AG20443 (cell line): ENCODE results near the gene VN1R5.
"Not testable (repeated sequence)": the region's sequence is repeated elsewhere in the genome, so short reads cannot be mapped to it uniquely, and the experiment has no call there.

ENCODE experiments used
- DNase-seq: peaks from one replicate; pipeline ENCODE4 v3.0.0; 2012; ENCODE audit warnings: low spot score, mixed read lengths

Gene VN1R5

DNA sequence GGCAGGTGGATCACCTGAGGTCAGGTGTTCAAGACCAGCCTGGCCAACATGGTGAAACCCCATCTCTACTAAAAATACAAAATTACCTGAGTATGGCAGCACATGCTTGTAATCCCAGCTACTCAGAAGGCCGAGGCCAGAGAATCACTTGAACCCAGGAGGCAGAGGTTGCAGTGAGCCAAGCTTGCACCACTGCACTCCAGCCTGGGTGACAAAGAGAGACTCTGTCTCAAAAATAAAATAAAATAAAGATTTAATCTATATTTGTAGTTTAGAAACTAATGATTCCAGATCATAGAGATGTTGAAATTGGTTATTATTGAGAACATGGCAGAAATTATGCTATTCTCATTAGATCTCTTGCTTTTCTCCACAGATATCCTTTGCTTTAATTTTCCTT, at the start of gene VN1R5:
VN1R5 (plus strand) TSS at position 301 of the 400 bp plus-strand sequence.
- DNase-seq: not testable (repeated sequence)

DNA sequence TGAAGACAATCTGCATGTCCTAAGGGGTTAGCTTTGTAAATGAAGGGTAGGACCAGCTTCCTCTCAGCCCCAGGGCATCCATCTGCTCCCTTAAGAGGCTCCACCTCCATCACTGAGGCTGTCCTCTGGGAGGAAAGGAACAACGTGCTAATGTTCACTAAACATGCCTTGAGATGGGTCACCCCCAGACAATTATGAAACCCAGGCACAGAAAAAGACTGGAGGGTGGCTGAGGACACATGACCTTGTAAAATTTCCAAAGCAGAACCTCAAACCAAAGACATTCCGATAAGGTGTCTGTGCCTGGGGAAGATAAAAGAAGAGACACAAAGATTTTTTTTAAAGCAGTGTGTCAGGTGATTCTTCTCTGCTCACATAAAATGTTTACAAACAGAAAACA, 46.5 kb upstream of the VN1R5 start:
- DNase-seq: peak; percentile 7

DNA sequence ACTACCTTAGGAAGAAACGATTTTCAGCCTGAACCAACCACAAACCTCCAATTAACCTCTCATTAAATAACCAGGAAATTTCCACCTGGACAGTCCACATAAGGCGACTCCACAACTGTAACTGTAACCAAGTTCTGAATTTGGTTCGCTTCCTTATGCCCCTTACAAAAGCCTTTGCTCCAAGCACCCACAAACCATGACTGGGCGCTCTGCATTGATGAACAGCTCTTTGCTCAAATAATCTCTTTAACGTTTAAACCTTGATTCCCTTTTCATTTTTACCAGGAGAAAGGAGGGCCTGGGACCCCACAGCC, 45.9 kb upstream of the VN1R5 start:
- DNase-seq: no peak

DNA sequence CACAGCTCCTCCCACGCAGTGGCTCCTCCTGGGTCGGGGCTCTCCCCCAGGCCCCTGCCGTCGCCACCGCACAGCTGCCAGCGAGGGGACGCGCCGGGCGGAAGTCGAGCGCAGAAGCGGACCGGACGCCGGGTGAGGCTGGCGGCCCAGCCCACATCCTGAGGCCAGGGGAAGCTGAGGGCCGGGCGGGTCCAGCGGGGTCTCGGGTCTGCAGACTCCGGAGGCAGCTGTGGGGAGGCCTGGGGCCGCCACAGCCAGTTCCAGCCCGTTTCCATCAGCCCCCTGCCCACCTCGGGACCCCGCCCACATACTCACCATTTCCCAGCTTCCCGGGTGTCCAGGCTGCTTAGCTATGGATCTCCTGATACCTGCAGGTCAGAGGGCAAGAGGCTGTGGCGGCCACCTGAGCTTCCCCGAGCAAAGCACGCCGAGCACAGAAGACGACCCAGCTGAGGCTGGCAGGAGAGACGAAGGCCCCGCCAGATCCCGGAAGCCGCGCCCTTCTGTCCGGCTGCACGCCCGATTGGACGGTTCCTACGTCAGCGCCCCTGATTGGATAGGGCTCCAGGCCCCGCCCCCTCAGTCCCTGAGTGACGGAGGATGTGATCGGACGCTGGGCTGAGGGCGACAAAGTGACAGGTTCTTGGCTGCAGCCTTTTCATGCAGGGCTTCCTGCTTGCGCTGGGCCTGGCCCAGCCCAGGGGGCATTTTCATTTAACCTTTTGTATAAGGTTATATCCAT, 45.3 kb upstream of the VN1R5 start:
- peak; percentile 97 for DNase-seq

DNA sequence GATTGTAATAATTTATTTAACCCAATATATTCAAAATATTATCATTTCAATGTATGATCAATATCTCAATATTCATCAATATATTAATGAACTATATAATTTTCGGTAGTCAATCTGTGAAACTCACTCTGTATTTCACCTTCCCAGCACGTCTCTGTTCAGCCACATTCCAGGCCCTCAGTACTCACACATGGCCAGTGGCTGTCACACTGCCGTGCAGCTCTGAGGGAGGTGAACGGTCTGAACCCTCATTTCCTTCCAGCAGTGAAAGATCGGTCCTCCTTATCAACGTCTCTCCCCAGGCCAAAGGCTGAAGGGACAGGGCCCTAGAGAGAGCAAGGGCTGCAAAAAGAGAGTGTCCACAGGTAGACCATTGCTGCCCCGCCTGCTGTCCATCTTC, 44.5 kb upstream of the VN1R5 start:
- DNase-seq: no peak

DNA sequence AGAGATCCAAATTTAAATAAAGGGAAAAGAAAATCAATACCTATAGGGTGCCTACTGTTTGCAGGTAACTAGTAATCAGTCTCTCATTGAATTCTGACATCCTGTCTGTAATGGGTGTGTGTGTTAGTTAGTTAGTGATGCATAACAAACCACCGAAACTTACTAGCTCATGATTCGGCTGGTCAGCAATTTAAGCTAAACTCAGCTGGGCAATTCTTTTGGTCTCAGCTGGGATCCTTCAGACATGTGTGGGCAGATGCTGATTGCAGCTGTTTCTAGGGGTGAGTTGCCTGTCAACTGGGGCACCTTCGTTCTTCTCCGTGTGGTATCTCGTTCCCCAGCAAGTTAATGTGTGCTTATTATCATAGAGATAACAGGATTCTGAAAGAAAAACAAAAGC, 43.9 kb upstream of the VN1R5 start:
- no peak for DNase-seq

DNA sequence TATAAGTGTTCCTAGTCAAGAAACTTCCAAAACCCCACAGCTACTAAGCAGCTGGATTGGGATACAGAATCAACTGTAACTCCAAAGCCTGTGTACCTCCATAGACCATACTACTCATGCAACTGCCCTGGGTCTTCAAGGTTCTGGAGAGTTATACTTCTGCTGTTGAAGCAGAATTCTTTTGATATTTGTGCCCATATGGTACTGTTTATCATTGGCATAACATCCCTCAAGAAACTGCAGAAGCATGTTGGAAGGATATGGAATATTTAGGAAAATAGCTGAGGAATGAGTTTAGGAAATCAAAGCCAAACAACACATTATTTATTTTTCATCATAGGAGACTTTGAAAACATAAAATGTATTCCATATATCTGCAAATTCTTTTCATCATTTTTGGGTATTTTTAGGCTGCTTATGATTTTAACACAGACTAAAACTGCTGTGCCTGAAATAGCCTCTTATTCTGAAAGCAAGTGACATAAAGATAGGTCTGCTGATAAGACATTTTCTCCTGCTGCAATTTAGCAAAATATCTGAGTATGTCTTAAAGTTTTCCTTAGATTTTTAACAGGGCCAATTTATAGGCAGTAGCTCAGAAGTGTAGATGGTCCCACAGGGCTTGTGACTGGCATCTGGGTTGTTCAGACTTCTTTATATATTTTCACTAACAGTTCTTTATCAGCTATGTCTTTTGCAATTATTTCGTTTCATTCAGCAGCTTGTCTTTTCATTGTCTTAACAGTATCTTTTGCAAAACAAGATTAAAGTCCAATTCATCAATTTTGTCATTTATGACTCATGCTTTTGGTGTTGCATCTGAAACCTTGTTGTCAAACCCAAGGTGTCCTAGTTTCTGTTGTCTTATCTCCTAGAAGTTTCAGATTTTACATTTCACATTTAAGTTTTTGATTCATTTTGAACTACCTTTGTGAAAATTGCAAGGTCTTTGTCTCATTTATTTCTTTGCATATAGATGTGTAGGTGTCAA, 43.0 kb upstream of the VN1R5 start:
- DNase-seq: no peak

DNA sequence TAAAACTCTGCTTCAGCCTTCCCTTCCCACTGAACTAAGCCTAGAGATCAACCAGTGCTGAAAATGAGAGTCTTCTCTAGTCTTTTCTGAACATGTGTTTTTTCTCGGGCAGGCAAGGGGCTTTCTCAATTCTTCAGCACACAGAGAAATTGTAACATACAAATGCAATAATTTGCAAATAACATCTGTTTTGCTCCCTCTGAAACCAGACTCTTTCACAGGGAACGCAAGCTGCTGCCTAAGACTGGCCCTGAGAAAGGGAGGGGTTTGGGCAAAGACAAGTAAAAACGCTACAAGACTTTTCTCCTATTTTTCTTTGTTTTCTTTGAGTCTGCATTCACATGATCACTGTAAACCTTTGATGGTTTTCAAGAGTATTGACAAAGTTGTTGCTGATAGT, 39.6 kb upstream of the VN1R5 start:
- no peak for DNase-seq

DNA sequence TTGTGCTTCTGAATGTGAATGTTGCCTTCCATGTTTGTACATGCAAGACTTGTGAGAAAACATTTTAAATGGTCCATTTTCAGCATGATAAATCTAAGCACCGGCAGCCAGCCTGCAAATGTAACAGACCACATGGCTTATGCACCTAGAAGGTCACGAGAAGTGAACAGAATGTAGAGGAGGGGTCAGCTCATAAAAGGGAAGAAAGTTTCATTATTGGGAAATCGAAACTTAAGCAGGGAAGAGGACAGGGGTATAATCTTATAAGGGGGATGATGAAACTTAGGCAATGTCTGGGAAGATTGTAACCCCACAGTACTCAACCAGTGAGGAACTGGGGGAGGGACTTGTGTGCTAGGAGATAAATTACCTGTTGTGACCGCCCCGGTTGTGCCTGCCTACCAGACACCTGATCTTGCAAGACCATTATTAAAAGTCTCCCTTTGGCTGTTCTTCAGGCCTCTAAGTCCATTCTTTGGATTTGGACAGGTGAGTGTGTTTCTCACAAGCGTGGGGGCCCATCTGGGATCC, 37.7 kb upstream of the VN1R5 start:
- DNase-seq: no peak

DNA sequence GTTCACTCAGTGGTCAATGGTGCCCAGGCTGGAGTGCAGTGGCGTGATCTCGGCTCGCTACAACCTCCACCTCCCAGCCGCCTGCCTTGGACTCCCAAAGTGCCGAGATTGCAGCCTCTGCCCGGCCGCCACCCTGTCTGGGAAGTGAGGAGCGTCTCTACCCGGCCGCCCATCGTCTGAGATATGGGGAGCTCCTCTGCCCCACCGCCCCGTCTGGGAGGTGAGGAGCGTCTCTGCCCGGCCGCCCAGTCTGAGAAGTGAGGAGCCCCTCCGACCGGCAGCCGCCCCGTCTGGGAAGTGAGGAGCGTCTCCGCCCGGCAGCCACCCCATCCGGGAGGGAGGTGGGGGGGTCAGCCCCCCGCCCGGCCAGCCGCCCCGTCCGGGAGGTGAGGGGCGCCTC, 35.6 kb upstream of the VN1R5 start:
- DNase-seq: not testable (repeated sequence)

DNA sequence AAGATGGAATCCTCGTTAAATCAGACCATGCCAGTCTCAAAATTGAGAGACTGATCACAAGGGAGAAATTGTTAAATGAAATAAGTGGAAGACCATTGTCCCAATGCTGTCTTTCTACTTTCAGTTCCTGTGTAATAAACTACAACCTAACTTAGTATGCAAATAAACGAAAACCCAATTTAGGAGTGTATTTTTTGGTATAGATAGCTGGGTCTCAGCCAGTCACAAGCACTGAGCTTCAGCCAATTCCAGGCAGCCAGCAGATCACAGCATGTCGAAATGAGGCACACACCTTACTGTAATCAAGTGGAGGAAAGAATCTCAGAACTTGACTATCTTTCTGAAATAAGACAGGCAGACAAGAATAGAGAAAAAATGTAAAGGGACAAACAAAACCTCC, 33.0 kb upstream of the VN1R5 start:
- DNase-seq: no peak

DNA sequence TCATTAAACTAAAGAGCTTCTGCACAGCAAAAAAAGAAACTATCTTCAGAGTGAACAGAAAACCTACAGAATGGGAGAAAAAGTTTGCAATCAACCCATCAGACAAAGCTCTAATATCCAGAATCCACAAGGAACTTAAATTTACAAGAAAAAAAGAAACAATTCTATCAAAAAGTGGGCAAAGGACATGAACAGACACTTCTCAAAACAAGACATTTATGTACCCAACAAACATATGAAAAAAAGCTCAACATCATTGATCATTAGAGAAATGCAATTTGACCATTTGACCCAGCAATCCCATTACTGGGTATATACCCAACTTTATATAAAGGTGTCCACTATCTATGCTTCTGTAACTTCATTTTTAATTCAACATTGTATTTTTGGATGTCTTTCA, 31.1 kb upstream of the VN1R5 start:
- DNase-seq: no peak

DNA sequence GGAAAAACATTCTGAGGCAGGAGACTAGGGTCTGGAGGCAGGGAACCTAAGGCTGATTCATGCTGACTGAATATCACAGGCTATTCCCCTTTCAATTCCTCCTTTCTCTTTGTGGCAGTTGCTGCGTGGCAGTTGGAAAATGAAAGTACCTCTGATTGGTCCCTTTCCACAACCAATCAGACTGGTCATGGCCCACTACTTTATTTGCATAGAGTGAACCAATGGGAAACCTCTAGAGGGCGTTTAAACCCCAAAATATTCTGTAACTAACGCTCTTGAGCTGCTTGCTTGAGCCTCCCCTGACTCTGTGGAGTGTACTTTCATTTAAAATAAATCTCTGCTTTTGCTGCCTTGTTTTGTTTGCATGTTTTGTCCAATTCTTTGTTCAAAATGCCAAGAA, 27.7 kb upstream of the VN1R5 start:
- no peak for DNase-seq

DNA sequence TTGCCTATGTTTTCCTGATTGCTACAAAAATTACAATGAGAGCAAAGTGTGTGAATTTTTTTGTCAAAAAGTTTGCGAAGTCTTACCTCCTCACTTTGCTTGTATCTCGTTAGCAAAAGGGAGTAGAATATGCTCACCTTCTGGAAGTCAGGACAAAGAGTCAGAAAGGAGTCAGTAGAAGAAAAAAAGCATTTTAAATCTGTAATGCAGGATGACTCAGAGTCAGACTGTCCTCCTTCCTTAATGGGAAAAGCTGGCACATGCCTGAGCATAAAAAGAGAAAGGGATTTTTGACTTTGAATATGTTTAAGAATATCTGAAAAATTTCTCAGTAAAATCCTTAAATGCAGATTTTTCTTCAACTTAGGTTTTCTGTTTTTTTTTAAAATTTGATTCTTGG, 14.2 kb upstream of the VN1R5 start:
- DNase-seq: no peak

DNA sequence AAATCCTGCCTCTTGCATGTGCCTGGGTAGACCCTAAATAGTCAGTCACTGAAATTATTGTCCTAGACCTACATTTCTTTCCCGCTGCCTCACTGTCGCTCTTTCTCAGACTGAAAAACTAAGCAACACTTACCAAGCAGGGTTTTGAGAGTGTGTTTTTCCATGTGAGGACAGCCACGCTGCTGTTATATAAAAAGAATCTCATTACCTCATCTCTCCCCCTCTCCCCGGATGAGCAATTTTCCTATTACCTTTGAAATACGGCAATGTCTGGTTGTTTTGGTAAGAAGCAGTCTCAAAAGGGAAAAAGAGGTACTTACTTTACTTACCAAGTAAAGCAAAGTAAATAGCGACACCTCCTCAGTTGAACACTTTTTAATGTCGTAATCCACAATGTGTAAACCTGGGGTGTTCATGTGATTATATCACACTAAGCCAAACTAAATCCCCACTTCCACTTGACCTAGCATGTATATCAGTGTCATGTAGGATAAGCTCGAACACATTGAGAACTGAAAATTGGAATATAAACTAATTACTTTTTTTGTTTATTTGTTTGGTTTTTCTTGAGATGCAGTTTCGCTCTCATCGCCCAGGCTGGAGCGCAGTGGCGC, 12.2 kb upstream of the VN1R5 start:
- no peak for DNase-seq

DNA sequence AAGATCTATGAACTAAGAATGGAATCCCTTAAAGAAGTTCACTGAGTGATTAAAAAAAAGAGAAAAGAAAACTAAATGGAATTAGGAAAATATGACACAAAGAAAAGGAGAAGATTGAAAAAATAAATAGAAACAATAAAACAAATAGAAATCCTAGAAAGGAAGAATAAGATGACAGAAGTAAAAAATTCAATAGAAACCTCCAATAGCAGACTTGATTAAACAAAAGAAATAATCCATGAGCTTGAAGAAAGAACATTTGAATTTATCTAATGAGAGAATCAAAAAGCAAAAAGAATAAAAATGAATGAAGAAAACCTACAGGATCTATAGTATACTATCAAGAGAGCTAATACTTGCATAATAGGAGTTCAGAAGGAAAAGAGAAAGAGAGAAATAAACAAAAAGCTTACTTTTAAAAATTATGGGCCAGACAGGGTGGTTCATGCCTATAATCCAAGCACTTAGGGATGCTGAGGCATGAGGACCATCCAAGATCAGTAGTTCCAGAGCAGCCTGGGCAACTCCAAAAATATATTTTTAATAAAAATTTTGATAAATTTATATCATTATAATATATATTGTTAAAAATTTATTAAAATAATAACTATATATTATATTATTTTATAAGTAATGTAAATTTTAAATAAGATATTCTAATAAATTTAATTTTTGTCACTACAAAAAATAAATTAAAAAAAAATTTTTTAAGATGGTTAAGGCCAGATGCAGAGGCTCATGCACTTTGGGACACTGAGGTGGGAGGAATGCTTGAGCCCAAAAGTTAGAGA, 9.4 kb upstream of the VN1R5 start:
- DNase-seq: no peak

DNA sequence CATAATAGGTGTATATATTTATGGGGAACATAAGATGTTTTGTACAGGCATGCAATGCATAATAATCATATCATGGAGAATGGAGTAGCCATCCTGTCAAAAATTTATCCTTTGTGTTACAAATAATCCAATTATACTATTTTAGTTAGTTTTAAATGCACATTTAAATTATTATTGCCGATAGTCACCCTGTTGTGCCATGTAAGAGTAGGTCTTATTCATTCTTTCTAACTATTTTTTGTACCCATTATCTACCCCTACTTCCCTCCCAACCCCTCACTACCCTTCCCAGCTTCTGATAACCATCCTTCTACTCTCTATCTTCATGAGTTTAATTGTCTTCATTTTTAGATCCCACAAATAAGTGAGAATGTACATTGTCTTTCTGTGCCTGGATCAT, 8.3 kb upstream of the VN1R5 start:
- no peak for DNase-seq

DNA sequence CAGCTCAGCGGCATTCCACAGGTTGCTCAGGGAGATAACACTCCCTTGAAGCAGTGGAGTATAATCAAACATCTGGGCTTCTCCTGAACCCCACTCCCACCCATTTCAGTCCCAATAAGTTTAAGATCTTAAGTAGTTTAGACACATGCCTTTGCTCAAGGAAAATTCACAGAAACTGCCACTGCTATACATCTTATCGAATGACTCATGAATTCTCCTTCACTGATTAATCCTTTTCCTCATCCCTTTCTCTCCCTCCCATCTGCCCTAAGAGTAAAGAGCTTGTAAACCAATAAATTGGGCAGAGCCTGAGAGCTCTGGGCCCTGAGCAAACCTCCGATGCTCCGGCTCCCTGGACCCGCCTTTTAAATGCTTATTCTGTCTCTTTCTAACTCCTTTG, 10.2 kb downstream of the VN1R5 start:
- no peak for DNase-seq

DNA sequence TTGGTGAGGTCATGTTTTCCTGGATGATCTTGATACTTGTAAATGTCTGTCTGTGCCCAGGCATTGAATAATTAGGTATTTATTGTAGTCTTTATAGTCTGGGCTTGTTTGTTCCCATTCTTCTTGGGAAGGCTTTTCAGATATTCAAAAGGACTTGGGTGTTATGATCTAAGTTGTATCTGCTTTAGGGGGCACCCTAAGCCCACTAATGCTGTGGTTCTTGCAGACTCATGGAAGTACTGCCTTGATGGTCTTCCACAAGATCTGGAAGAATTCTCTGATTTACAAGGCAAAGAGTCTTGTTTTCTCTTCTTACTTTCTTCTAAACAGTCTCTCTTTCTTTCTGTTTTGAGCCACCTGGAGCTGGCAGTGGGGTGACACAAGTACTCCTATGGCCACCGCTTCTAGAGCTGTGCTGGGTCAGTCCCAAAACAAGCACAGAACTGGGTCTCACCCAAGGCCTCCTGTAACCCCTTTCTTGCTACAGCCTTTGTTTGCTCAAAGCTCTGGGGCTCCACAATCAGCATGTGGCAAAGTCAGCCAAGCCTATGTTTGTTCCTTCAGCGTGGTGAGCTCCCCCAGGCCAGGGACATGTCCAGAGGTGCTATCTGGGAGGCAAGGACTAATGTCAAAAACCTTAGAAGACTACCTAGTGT, 12.6 kb downstream of the VN1R5 start:
- no peak for DNase-seq

DNA sequence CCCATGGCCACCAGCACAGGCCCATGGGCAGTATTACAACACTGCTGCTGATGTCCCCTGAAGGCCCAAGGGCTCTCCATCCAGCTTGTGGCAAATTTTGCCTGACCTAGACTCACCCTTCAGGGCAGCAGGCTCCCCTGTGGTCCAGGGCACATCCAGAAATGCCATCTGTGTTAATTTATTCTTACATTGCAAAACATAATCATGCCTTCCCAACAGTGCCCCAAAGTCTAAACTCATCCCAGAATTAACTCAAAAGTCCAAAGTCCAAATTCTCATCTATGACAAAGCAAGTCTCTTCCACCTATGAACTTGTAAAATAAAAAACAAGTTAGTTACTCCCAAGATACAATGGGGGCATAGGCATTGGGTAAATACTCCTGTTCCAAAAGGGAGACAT, 13.3 kb downstream of the VN1R5 start:
- DNase-seq: no peak

DNA sequence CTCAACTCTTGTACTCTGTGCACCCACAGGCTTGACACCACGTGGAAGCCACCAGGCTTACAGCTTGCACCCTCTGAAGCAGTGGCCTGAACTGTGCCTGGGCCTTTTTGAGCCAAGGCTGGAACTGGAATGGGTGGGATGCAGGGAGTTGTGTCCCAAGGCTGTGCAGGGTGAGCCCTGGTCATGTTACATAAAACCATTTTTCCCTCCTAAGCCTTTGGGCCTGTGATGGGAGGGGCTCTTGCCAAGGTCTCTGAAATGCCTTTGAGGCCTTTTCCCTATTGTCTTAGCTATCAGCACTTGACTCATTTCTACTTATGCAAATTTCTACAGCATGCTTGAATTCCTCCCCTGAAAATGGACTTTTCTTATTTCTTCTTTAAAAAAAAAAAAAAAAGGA, 14.1 kb downstream of the VN1R5 start:
- DNase-seq: no peak
